Measurements from ENCODE around the gene CXCR2.
"Not testable (repeated sequence)": the region's sequence is repeated elsewhere in the genome, so short reads cannot be mapped to it uniquely, and the experiment has no call there.

Gene CXCR2

DNA sequence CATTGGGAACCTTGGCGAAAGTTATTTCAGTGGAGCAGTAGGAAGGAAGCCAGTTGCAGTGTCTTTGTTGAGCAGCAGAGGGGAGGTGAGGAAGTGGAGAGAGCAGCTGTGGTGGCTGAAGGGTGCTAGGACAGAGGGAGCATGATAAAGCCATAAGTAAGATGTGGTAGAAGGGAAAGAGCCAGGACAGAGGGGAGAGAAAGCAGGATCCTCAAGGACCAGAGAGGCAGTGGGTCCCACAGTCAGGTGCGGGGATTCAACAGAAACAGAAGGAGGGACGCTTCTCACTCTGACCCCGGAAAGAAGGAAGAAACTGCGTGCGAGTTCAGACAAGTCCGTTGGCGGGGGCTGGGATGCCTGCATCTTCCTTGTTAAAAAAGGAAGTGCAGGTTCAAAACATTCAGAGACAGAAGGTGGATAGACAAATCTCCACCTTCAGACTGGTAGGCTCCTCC, at the start of gene CXCR2:
Gene CXCR2, plus strand, starts transcription at position 403 of the 455 bp plus-strand sequence. CDS start 8,774 bp downstream, outside the sequence.
- DNase-seq, result no peak

DNA sequence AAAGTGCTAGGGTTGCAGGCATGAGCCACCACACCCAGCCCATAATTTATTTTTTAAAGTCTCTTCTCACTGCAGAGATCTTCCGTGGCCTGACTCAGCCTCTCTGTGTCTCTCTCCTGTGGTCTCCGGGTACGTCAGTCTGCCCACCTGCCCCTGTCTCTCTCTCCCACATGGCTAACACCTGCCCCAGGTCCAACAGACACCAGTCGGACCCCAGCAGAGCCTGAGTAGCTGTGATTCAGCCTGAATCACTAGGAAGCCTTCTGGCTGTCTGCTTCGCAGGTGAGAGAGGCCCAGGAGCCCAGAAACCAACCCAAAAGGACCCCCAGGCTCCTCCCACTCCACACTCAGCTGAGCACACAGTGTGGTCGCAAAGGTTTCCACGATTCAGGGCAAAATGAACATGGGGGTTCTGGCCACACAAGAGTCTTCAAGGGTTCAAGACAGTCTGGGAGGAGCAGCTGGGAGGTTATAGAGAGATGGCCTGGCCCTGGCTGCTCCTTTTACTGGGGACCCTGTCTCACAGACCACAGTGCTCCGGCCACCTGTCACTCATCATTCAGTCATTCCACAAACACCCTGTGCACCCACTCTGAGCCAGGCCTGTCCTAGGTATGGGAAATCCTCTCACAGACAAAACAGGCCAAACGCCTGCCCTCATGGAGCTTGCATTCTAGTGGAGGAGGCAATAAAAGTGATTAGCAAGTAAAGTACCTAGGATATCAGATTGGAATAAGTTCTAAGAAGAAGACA, 48.2 kb upstream of the CXCR2 start:
- no peak for DNase-seq

DNA sequence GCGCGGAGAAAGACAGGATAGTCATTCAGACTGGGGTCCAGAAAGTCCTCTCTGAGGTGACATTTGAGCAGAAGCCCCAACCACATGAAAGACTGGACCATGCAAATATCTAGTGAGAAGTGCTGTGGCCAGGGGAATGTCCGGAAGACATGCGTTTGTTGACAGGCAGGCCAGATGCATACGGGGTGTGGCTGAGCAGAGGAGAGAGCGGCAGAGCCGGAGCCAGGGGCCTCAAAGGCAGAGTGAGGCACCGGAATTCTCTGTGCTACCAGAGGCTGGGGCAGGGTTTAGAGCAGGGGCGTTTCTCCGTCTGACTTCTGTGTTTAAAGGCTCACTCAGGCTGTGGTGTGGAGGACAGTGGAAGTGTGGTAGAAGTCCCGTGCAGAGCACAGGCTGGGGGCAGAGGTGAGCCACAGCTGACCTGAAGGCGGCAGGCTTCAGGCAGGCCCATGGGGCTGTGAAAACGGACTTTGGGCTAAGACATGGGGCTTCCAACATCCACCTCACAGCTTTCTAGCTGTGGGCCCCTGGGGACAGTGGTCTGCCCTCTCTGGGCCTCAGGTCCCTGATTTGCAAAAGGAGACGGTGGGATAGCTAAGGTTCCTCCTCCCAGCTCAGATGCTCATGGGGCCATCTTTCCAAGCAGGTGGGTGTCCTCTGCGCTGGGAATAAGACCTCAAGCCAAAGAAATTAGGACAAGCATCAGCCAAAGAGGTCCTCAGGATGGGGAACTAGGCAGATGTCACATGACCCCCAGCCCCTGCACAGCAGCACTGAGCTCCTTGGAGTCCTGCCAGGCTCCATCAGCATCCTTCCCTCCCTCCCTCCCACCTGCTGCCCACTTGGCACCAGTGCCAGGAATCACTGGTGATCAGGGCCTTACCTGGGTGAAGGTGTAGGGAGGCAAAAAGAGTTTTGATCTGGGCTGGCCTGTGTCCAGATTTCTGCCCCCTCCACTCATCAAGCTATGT, 45.6 kb upstream of the CXCR2 start:
- DNase-seq, result no peak

DNA sequence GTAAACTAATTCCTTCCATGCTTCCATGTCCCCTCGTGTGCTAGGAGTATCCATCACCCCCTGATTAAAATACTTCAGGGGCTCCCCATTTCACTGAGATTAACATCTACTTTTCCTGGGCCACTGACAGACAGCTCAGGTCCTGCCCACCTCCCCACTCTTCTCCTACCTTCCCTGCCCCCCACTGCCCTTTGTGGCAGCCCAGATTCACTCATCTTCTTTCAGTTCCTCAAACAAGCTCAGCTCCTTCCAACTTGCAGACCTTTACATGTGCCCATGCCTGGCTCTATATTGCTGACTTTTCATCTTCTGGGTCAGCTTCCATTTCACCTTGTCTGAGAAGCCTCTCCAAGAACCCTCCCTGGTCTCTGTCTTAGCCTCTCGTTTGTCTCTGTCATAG, 44.8 kb upstream of the CXCR2 start:
- DNase-seq, result no peak

- DNase-seq, result no peak
These were observed 44.1 kb upstream of the CXCR2 start for GRCh38 chr2:218081695-218082094.

DNA sequence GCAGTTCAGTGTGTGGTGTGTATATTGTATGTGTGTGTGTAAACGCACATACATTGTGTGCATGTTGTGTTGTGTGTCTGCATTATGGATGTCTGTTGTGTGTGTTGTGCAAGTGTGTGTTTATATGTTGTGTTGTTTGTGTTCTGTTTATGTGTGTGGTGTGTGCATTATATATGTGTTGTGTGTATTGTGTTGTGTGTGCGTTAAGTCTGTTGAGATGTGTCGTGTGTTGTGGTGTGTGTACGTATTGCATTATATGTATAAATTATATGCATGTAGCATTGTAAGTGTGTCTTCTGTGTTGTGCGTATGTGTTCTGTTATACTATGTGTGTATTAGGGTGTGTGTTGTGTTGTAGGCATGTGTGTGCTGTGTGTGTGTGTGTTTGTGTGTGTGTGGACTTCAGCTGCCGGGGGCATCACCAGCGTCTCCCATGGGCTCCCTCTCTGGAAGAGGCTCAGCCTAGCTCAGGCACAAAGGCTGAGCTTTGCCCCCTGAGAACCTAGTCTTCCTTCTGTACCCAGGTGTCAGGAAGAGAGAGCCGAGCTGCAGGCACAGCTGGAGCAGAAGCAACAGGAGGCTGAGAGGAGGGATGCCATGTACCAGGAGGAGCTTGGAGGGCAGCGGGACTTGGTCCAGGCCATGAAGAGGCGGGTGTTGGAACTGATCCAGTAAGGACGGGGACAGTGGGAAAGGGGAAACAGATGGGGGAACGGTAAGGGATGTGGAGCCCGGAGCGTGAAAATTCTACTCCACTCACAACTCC, 43.1 kb upstream of the CXCR2 start:
- DNase-seq, result no peak

DNA sequence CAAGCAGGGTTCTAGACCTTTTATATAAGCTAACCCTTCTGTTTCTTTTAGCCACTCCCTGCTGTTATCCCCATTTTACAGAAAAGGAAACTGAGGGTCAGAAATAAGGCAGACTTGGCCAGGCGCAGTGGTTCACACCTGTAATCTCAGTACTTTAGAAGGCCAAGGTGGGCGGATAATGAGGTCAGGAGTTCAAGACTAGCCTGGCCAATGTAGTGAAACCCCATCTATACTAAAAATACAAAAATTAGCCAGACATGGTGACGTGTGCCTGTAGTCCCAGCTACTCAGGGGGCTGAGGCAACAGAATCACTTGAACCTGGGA, 42.5 kb upstream of the CXCR2 start:
- DNase-seq, result no peak

DNA sequence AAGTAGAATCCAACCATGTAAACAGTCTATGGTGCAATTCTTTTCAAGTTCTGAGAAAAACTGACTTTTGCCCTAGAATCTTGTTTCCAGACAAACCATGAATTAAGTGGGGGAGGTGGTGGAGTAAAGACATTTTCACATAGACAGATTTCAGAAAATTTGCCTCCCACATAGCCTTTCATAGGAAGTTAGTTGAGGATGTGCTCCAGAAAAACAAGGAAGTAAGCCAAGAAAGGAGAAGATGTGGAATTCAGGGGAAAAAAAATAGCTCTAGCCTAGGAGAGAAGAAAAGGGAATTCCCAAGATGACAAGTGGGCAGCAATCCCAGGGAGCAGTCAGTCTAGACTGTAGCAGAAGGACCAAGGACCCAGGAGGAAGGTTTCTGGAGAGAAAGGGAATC, 39.4 kb upstream of the CXCR2 start:
- DNase-seq, result no peak

DNA sequence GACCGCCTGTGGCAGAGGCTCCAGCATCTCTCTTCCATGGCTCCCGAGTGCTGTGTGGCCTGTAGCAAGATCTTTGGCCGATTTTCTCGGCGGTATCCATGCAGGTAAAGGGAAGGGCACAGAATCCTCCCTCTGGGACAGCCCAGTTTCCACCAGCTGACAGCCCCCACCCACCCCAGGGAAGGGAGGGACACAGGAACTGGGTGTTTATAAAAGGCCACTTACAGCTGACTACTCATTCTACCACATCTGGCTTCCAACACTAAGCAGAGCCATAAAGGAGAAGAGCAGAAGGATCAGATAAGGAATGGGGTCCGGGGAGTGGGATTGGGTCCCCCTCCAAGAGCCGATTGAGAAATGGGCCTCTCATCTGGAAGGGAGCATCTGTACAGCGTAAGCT, 36.6 kb upstream of the CXCR2 start:
- DNase-seq, result no peak

DNA sequence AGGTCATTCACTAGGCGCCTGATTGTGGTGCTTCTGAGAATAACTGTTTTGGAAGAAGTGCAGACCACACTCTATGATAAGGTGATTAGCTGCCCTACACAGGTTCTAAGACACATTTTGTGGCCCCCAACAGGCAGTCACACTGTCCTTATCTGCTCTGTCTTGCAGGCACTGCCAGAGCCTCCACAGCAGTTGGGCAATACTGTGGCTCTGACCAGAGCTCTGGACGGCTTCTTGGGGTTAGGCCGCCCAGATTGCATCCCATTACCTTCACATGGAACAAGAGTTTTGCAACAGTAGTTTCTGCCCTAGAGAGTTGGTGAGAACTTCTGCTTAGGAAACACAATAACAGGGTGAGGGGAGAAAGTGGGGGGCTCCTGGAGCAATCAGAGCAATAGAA, 34.1 kb upstream of the CXCR2 start:
- DNase-seq, result no peak

GRCh38 chr2:218093879-218094278, 31.9 kb upstream of the CXCR2 start:
- no peak for DNase-seq

DNA sequence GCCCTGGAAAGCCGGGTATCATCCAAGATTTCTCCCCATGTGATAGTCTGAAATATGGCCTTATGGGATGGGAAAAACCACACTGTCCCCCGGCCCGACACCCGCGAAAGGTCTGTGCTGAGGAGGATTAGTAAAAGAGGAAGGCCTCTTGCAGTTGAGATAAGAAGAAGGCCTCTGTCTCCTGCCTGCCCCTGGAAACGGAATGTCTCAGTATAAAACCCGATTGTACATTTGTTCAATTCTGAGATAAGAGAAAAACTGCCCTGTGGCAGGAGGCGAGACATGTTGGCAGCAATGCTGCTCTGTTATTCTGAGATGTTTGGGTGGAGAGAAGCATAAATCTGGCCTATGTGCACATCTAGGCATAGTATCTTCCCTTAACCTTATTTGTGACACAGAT, 30.0 kb upstream of the CXCR2 start:
- DNase-seq, result no peak

GRCh38 chr2:218097975-218098374, 27.9 kb upstream of the CXCR2 start:
- DNase-seq, result no peak

- not testable (repeated sequence) for DNase-seq
These were observed 17.0 kb upstream of the CXCR2 start for GRCh38 chr2:218108834-218109233.

DNA sequence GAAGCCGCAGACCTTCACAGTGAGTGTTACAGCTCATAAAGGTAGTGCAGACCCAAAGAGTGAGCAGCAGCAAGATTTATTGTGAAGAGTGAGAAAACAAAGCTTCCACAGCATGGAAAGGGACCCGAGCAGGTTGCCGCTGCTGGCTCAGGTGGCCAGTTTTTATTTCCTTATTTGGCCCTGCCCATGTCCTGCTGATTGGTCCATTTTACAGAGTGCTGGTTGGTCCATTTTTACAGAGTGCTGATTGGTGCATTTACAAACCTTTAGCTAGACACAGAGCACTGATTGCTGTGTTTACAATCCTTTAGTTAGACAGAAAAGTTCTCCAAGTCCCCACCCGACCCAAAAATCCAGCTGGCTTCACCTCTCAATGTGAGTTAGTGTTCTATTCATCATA, 4.0 kb upstream of the CXCR2 start:
- not testable (repeated sequence) for DNase-seq

GRCh38 chr2:218122286-218122685, 3.5 kb upstream of the CXCR2 start:
- not testable (repeated sequence) for DNase-seq

GRCh38 chr2:218123986-218124385, 1.8 kb upstream of the CXCR2 start:
- DNase-seq, result no peak

- no peak for DNase-seq
These were observed 733 bp upstream of the CXCR2 start for GRCh38 chr2:218125095-218125494.

GRCh38 chr2:218127929-218128455, 2.2 kb downstream of the CXCR2 start:
- no peak for DNase-seq

DNA sequence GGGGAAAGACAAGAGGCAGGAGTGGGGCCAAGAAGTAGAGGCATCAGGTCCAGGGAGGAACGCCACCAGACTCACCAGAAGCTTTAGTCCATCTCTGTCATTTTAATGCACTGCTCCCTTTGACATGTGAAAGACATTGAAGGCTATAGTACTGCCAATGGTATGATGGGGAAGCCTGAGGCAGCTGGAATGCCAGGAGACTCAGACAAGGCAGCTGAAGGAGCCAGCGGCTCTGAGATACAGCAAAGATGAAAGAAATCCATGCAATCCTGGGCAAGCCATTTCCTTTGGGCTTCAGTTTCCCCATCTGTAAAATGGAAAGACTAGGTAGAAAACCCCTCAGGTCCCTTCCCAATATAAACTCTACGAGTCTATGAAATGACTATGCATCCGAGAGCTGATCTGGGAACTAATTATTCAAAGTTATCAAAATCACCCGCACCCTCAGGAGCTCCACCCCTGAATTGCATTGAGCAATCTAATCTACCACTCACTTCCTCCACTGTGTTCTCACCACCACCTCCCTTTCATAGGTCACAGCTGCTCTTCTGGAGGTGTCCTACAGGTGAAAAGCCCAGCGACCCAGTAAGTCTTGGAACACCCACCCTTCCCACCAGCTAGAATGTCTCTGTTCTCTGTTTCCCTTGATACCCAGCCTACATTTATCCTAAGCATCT, 3.1 kb downstream of the CXCR2 start:
- DNase-seq, result no peak

DNA sequence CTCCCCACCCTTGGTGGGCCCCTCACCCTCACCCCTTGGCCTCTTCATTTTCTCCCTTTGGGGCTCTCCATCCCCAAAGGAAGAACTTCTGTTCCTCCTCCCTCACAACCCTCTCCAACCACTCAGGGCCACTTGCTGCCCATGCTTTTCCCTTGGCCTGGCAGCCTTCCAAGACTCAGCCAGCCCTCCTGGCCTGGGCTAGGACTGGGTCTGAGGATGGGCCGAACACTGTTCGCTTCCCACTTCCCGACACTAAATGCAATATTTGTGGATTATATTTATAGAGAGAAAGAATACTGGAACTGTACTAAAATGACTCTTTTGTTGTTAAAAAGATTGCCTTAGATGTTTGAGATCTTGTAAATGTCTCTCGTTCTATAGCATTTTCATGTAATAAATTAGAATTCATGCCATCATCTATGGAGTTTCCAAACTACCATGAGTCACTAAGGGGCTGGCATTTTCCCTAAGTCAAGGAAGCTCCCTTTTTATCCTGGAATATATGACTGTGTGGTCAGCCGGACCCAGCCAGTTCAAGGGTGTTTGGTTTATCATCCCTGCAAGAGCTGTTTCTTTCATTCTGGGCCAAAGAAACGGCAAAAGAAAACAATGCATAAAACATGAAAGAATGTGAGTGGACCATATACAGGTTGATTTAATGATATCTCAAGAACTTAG, 3.8 kb downstream of the CXCR2 start:
- DNase-seq, result no peak

DNA sequence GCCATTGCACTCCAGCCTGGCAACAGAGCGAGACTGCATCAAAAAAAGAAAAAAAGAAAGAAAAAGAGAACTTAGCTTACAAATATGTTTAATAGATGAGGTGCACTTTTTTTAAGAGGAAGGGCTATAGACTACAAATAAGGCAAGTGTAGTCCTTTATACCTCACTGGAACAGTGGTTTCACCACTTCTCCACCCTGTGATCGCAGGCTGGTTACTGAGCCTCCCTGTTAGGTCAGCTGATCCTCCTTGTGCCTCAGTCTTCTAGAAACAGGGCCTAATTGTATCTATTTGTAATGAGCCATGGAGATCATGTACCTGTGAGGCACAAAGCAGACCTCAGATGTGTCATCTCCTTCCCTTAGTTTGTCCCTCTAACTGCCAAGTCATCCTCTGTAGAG, 4.5 kb downstream of the CXCR2 start:
- no peak for DNase-seq

Measured in stimulated activated CD4-positive, alpha-beta T cell treated with anti-CD3 and anti-CD28 coated beads, Interleukin-4, amount 100 ng/mL, for 4 hours (primary cell).